Left cardiac atrium (tissue), 4 donors: ENCODE results near the gene FMNL3. TPM values are rescaled to one million over a fixed set of nuclear protein-coding genes. Genes with fewer than 3 reads are reported as not detected.
A peak's percentile ranks its signal among the peaks of the same experiment; 100 is the strongest.

Experiments used
- ATAC-seq, 2 donors: fragments of 200-7000 bp; cut with Tn5 transposase; one replicate each; pipeline ENCODE4 v1.9.1; 2020; ENCODE audit warnings: mild to moderate bottlenecking in 2 of 2, moderate library complexity in 2 of 2
- DNase-seq: peaks from one replicate; pipeline ENCODE4 v3.0.0-alpha.2; 2020
- intact Hi-C, 2 donors: fragments of 100-400 bp; cut with DNase I; formaldehyde crosslinking; loops; one replicate each; pipeline versions ENCODE4 v1.14.1 to v1.15.1; 2022 to 2023
- total RNA-seq, 2 donors: library from RNA; stranded (reverse); fragmentation: NEBNext Ultra II Directional; extraction: Animal tissue kit (Norgen Biotek cat#: 25700); gene quantifications; one replicate each; pipeline ENCODE4 v1.2.1, GENCODE V29; 2021
- donor health status: DM: no; HTN: yes; CAD: no.
- donor health status: DM: no; HTN: yes; CAD: no; lungs with severe emphysema.
- donor health status: DM: yes; HTN: yes; CAD: no.
- donor health status: Dilated cardiomyopathy.

The FMNL3 gene
- total RNA-seq, 2 donors from 2014 or later: 12.2 to 21.2 TPM

- intact Hi-C loops: loop anchor here in 1 of 2 donors (5.0 kb wide), 1 partner anchor 39 kb away; no protein-coding TSS in a partner anchor
- DNase-seq (peak; percentile 84), ATAC-seq (peak; percentile 89 to 91)
These were observed 44.0 kb downstream of the FMNL3 start for GRCh38 chr12:49662998-49663843.

- no peak for ATAC-seq
- no peak for DNase-seq
- intact Hi-C loops: loop anchor here in 1 of 2 donors (5.0 kb wide), 1 partner anchor 41 kb away; no protein-coding TSS in a partner anchor
These were observed 45.5 kb downstream of the FMNL3 start for GRCh38 chr12:49661746-49662145.

GRCh38 chr12:49661191-49661590, 46.0 kb downstream of the FMNL3 start:
- DNase-seq (no peak), ATAC-seq (no peak)
- intact Hi-C loops: loop anchor here in 1 of 2 donors (5.0 kb wide), 1 partner anchor 41 kb away; no protein-coding TSS in a partner anchor

- ATAC-seq: no peak
- intact Hi-C loops: loop anchor here in 1 of 2 donors (5.0 kb wide), 1 partner anchor 43 kb away; no protein-coding TSS in a partner anchor
- no peak for DNase-seq
These were observed 47.5 kb downstream of the FMNL3 start for GRCh38 chr12:49659753-49660152.

GRCh38 chr12:49658276-49658675, 48.9 kb downstream of the FMNL3 start:
- intact Hi-C loops: no loop called here
- no peak for DNase-seq
- no peak for ATAC-seq

- intact Hi-C loops: no loop called here
- ATAC-seq: peak; percentile 42 to 51
- DNase-seq: no peak
These were observed 51.5 kb downstream of the FMNL3 start for GRCh38 chr12:49655595-49656236.

- ATAC-seq: no peak
- intact Hi-C loops: no loop called here
- no peak for DNase-seq
These were observed 52.5 kb downstream of the FMNL3 start for GRCh38 chr12:49654715-49655114.

- ATAC-seq: no peak
- intact Hi-C loops: no loop called here
- DNase-seq: no peak
These were observed 54.2 kb downstream of the FMNL3 start for GRCh38 chr12:49652921-49653520.

- intact Hi-C loops: no loop called here
- DNase-seq (no peak), ATAC-seq (no peak)
These were observed 55.4 kb downstream of the FMNL3 start for GRCh38 chr12:49651855-49652254.

- intact Hi-C loops: no loop called here
- no peak for DNase-seq
- no peak for ATAC-seq
These were observed 57.3 kb downstream of the FMNL3 start for GRCh38 chr12:49649892-49650291.

- no peak for DNase-seq
- ATAC-seq: no peak
- intact Hi-C loops: no loop called here
These were observed 57.8 kb downstream of the FMNL3 start for GRCh38 chr12:49649445-49649844.

GRCh38 chr12:49648712-49649003, 58.5 kb downstream of the FMNL3 start:
- DNase-seq (no peak), ATAC-seq (no peak)
- intact Hi-C loops: no loop called here

GRCh38 chr12:49647827-49648711, 59.1 kb downstream of the FMNL3 start:
- no peak for DNase-seq
- no peak for ATAC-seq
- intact Hi-C loops: no loop called here

- DNase-seq (peak; percentile 56), ATAC-seq (peak; percentile 19 to 30)
- intact Hi-C loops: no loop called here
These were observed 60.1 kb downstream of the FMNL3 start for GRCh38 chr12:49646871-49647654.

- intact Hi-C loops: no loop called here
- ATAC-seq: no peak
- DNase-seq: no peak
These were observed 60.8 kb downstream of the FMNL3 start for GRCh38 chr12:49646331-49646830.

GRCh38 chr12:49645146-49646039, 61.8 kb downstream of the FMNL3 start:
- intact Hi-C loops: loop anchor here in 1 of 2 donors (2.0 kb wide), 1 partner anchor 61 kb away; the partner anchor contains the start of gene FMNL3
- ATAC-seq (no peak), DNase-seq (no peak)

- DNase-seq: peak; percentile 84
- intact Hi-C loops: loop anchor here (1.0 to 2.0 kb wide), 2 partner anchors 62 to 63 kb away; partner anchors contain the start of gene FMNL3 (in 2 of the 2)
- ATAC-seq: peak; percentile 71 to 85
These were observed 62.6 kb downstream of the FMNL3 start for GRCh38 chr12:49644620-49644994.
